BJ (cell line): Measurements from ENCODE around the gene CCL14. TPM values are rescaled to one million over a fixed set of nuclear protein-coding genes. Genes with fewer than 3 reads are reported as not detected.
"Not testable (repeated sequence)": the region's sequence is repeated elsewhere in the genome, so short reads cannot be mapped to it uniquely, and the experiment has no call there.

Source experiments
- CTCF ChIA-PET: fragments of 350-600 bp; formaldehyde crosslinking; extraction: SDS; loops from one replicate; lab custom pipeline; 2021; ENCODE audit warnings: antibody characterized with exemption, inconsistent platforms; lab: Yijun Ruan, JAX
- POLR2A ChIA-PET: fragments of 300-600 bp; sonication (Branson Sonifier 250); formaldehyde crosslinking; extraction: SDS; loops from one replicate; lab custom pipeline; 2021; ENCODE audit warnings: antibody characterized with exemption; lab: Charles Lee
- DNase-seq: peaks from one replicate; pipeline ENCODE4 v3.0.0-alpha.2; 2011; ENCODE audit warnings: low read depth
- H3K27me3 ChIP-seq: 2 replicates; pipeline ENCODE4 v1.6.0; 2011; ENCODE audit warnings: low read length; ENCODE audit not compliant: control insufficient read depth, insufficient read depth
- H3K36me3 ChIP-seq: 2 replicates; pipeline ENCODE4 v1.5.1; 2011; ENCODE audit warnings: low read length; ENCODE audit not compliant: control insufficient read depth, insufficient read depth
- H3K4me3 ChIP-seq: 2 replicates; pipeline ENCODE4 v1.5.1; 2011; ENCODE audit warnings: low read depth, mild to moderate bottlenecking, control low read depth, low read length
- CTCF ChIP-seq: IDR thresholded peaks from 2 replicates; pipeline ENCODE4 v1.5.1; 2011; ENCODE audit warnings: low read depth, mild to moderate bottlenecking, control low read depth, inconsistent platforms, low read length, moderate library complexity; ENCODE audit not compliant: insufficient read depth
- polyA plus RNA-seq: library from polyadenylated mRNA; depleted of rRNA; stranded (reverse); fragments of >200 nt; gene quantifications from 2 replicates; pipeline ENCODE4 v1.2.3, GENCODE V29; 2011

Gene CCL14
- polyA plus RNA-seq, 1 experiment: not detected

GRCh38 chr17:36024106-36024869, 37.8 kb upstream of the CCL14 start:
- Histone ChIP-seq H3K27me3 (no peaks in the 10 kb centered on the region), H3K4me3 (no peak overlapping the region), H3K36me3 (no peaks in the 10 kb centered on the region)
- CTCF ChIA-PET: interaction anchor here (0.7 to 1.1 kb wide), 2 partner anchors 19 to 124 kb away, joined by 3 read pairs; no protein-coding TSS in a partner anchor
- no peak for TF ChIP-seq CTCF
- POLR2A ChIA-PET: no interaction called here
- no peak for DNase-seq

DNA sequence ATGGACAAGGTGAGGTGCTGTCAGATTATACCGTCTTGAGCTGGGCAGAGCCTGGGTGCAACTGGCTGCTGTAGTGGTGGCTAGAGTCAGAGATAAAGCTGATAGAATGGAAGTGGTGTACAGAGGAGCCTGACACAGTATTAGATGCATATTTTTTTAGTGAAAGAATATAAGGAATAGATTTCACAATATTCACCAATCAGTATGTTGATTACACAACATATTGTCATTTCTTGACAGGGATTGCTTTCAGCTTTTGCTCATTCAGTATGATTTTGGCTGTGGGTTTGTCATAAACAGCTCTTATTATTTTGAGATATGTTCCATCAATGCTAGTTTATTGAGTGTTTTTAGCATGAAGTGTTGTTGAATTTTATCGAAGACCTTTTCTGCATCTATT, 32.9 kb upstream of the CCL14 start:
- no peaks in the 10 kb centered on the region for H3K27me3 ChIP-seq
- TF ChIP-seq CTCF: no peak
- ChIA-PET CTCF (no interaction called here), POLR2A (no interaction called here)
- no peak for DNase-seq
- no peak overlapping the region for H3K4me3 ChIP-seq
- H3K36me3 ChIP-seq: no peaks in the 10 kb centered on the region

DNA sequence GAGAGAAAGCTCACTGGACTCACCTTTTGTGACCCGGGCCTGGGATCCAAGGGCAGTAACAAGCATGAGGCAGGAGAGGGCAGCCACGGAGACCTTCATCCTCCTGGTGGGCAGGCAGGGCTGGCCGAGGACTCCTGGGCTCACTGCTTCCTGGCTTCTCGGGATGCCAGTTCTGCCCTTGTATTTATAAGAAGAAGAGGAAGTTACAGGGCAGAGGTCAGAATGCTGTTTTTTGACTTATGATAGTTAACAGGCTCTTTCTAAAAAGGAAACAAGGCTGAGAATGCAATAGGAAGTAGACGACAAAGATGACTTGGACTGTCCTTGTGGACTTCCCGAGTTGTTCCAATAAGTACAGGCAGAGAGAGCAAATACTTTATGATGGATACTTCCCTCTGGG, 31.3 kb upstream of the CCL14 start, which contains the start of gene CCL23:
Gene CCL23, minus strand, starts transcription at position 174 of the 400 bp plus-strand sequence. Its CDS starts 75 bp downstream, at position 99.
- ChIA-PET POLR2A (no interaction called here), CTCF (no interaction called here)
- DNase-seq: no peak
- Histone ChIP-seq H3K36me3 (no peaks in the 10 kb centered on the region), H3K4me3 (no peak within 1 kb of the TSS), H3K27me3 (no peaks in the 10 kb centered on the region)
- no peak for TF ChIP-seq CTCF

GRCh38 chr17:36016555-36016954, 30.0 kb upstream of the CCL14 start:
- no peak overlapping the region for H3K4me3 ChIP-seq
- CTCF ChIA-PET: no interaction called here
- no peak for DNase-seq
- no peaks in the 10 kb centered on the region for H3K36me3 ChIP-seq
- no peaks in the 10 kb centered on the region for H3K27me3 ChIP-seq
- TF ChIP-seq CTCF: no peak
- POLR2A ChIA-PET: no interaction called here

DNA sequence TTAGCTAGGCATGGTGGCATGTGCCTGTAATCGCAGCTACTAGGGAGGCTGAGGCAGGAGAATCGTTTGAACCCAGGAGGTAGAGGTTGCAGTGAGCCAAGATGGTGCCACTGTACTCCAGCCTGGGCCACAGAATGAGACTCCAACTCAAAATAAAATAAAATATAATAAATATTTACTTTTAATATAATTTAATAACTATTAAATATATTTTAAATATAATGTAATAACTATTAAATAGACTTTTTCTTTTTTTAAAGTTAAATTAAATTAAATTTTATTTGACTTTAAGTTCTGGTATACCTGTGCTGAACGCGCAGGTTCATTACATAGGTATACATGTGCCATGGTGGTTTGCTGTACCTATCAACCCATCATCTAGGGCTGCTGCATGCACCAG, 29.4 kb upstream of the CCL14 start:
- POLR2A ChIA-PET, H3K36me3 ChIP-seq, H3K4me3 ChIP-seq, CTCF ChIA-PET, DNase-seq, H3K27me3 ChIP-seq: not testable (repeated sequence)
